GM18907 (cell line): ENCODE results near the gene ZNF688.
A peak's percentile ranks its signal among the peaks of the same experiment; 100 is the strongest.
"Not testable (repeated sequence)": the region's sequence is repeated elsewhere in the genome, so short reads cannot be mapped to it uniquely, and the experiment has no call there.

Experiments
- ATAC-seq: cut with Tn5 transposase; IDR thresholded peaks from one replicate; pipeline ENCODE4 v1.9.1; 2021; ENCODE audit warnings: mild to moderate bottlenecking, moderate library complexity; ENCODE audit not compliant: unreplicated experiment

The ZNF688 gene

GRCh38 chr16:30557957-30558788, 13.3 kb downstream of the ZNF688 start, which contains the start of gene ZNF764:
Gene ZNF764, minus strand, starts transcription at chr16:30558374. Its CDS starts 192 bp downstream, at chr16:30558182.
- ATAC-seq: peak; percentile 89

DNA sequence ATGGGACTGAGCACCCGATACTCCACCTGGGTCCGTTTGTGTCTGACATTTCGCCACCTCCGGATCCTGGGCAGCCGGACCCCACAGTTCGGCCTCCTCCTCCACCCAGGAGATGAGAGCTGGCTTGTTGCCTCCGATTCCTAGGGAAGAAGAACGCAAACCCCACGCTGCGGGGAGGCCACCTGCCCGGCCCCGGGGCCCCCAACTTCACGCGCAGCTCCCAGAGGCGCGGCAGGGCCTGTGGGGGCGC, 13.9 kb downstream of the ZNF688 start:
- ATAC-seq: no peak

DNA sequence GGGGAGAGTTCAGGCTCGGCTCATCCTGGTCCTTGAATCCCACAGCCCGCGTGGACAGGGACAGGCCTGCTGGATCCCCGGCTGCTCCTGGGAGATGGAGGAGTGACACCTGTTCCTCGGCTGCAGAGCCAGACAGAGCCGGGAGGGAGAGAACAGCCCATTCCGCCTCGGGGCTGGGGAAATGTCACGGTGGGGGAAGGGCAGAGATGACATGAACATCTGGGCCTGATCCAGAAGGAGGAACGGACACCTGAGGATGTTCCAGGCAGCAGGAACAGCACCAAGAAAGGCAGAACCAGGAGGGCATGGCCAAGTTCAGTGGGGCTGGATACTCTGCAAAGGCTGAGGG, 15.4 kb downstream of the ZNF688 start:
- ATAC-seq: no peak

- ATAC-seq: no peak
Observed at GRCh38 chr16:30555315-30556124, 16.0 kb downstream of the ZNF688 start.

GRCh38 chr16:30554557-30555314, 16.8 kb downstream of the ZNF688 start:
- ATAC-seq: no peak

GRCh38 chr16:30553393-30553899, 18.1 kb downstream of the ZNF688 start:
- no peak for ATAC-seq

DNA sequence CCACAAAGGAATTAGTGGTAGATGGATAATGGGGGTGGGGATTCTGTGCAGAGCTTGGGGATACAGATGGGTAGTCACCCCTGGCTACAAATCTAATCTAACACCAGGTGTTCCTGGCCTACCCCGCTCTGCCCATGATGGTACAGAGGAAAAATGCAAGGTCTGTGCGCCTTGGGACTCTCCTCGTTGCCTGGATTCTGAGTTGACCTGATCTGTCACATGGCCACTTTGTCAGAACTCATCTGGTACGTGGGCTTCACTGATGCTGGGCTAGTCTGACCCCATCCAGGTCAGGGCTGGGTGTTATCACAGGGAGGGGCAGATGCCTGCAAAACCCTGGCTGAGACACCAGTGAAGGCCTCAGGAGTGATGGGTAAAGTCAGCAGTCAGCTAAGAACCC, 18.6 kb downstream of the ZNF688 start:
- ATAC-seq: no peak

DNA sequence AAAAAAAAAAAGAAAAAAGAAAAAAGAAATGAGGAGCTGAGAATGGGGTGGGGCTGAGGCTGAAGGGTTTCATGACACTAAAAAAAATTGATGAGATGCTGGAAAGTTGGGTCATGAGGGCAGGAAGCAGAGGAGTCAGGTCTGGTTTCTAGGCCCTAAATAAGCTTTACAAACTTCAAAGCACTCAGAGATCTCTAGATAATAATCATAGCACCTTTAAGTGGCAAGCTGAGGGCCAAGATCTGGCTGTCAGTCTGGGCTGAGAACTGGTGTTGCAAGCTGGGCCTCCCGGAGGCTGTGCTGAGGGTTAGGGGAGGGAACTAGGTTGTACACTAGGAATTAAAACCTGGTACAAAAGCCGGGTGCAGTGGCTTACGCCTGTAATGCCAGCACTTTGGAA, 19.7 kb downstream of the ZNF688 start:
- ATAC-seq: no peak

DNA sequence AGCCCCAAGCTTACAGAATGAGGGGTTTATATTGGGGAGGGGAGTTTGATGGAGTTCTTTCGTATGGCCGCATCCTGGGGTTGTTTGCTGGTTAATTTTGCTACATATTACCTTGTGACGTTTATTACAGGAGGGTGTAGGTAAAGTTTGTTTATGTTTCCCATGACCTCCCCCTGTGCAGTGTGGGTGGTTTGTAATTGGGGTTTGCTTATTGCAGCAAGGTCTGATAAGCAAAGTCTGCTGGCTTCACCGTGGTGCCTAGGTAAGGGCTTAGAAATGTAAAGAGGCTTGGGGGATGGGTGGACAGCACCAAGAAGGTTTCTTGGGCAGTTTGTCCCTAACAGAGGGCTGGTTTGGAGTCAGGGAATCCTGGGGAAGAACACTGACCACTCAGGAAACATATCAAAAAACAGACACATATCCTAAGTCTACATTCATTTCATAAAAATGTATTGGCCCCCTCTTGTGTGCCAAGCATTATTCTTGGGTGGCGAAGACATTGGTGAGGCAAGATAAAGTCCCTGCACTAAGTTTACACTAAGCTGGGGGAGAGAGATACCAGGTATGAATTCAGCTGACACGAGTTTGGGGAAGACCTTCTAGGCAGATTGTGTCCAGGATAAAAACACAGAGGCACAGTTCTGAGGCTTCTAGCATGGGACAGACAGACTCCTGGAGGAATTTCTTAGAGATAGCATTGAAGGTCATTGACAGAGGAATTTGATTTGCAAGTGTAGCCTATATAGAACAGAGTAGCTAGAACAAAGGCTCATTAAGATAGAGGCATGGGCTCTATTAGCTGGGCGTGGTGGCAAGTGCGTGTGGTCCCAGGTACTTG, 22.9 kb downstream of the ZNF688 start:
- no peak for ATAC-seq

DNA sequence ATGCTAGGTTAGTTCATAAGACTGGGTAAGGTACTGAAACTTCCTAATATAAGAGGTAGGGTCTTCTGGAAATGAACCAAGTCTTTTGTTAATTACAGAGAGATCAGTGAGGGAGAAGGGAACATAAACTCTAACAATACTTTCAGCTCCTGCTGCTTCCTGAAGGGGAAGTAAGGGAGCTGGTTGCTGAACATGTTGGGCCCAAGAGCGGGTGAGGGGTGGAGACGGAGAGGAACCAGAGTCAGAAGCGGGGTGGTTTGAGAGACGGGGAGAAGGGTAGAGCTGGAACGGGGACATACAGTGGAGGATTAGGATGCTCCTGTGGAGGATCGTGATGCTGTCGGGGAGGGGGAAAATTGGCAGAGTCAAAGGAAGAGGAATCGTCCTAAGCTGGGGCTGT, 25.4 kb downstream of the ZNF688 start:
- ATAC-seq: no peak

DNA sequence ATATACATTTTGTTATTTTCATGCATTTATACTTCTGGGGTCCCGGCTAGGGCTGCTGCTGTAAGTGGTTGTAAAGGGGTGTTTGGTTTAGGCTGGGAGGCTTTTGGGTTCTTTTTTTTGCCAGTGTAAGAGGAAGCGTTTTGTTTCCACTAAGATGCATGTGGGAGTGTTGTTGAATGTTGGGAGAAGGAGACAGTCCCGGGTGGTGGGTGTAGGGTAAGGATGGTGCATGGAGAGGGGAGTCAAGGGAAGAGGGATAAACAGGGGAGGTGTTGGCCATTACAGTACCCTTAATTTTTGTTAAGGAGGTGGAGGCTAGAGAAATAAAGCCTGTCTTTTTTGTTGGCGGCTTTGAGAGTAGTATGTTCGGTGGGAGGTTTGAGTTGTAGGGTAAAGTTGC, 28.4 kb downstream of the ZNF688 start:
- no peak for ATAC-seq

GRCh38 chr16:30541502-30542329, 29.8 kb downstream of the ZNF688 start:
- ATAC-seq: no peak

- not testable (repeated sequence) for ATAC-seq
Observed at GRCh38 chr16:30540916-30541464, 30.5 kb downstream of the ZNF688 start.

GRCh38 chr16:30539986-30540526, 31.5 kb downstream of the ZNF688 start:
- not testable (repeated sequence) for ATAC-seq

- ATAC-seq: no peak
Observed at GRCh38 chr16:30539000-30539964, 32.2 kb downstream of the ZNF688 start.

DNA sequence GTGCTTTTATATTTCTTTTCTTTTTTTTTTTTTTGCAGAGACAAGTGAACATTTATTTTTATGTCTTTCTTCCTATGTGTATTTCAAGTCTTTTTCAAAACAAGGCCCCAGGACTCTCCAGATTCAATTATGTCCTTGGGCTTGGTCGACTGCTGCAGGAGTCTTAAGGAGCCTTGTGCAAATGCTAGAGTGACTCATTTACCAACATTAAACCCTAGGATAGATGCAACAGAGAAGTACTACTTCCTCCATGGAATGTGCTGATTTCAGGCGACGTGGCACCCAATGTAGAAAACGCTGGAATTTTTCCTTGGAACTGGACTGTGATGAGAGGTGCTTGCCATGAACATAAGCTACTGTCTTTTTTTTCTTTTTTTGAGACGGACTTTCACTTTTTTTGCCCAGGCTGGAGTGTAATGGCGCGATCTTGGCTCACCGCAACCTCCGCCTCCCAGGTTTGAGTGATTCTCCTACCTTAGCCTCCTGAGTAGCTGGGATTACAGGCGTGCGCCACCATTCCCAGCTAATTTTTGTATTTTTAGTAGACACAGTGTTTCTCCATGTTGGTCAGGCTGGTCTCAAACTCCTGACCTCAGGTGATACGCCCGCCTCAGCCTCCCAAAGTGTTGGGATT, 35.0 kb downstream of the ZNF688 start:
- ATAC-seq: not testable (repeated sequence)

DNA sequence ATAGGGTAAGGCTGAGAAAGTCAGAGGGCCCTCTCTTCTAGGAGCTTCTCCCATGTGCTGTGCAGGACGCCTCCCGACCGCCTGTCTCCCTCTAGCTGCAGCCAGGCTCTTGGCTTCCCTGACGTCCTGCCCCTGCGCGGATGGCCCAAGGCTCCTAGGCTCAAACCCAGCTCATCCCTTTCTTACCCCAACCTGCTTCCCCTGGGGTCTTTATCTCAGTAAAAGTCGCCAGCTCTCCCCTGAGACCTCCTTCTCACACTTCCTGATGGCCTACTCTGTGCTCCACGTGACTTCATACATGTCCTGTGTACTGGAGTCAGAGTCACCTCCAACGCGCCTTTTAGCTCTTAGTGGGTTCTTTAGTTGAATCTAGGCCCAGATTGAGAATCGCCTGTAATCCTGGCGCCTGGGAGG, 35.7 kb downstream of the ZNF688 start:
- peak; percentile 46 for ATAC-seq
